GM20000 (cell line): ENCODE measurements around the gene CCM2.

Source experiments
- DNase-seq: peaks from one replicate; pipeline ENCODE4 v3.0.0; 2012; ENCODE audit warnings: low spot score
- TF ChIP-seq, protein P1 (sequence below): IDR thresholded peaks from 2 replicates; pipeline ENCODE4 v1.5.1; 2012; ENCODE audit warnings: mild to moderate bottlenecking, control low read depth; ENCODE audit errors: extremely low read depth, missing control alignments

CCM2 gene

GRCh38 chr7:44960011-44960580 lies 39.9 kb upstream of the CCM2 start:
- TF ChIP-seq, protein P1, sequence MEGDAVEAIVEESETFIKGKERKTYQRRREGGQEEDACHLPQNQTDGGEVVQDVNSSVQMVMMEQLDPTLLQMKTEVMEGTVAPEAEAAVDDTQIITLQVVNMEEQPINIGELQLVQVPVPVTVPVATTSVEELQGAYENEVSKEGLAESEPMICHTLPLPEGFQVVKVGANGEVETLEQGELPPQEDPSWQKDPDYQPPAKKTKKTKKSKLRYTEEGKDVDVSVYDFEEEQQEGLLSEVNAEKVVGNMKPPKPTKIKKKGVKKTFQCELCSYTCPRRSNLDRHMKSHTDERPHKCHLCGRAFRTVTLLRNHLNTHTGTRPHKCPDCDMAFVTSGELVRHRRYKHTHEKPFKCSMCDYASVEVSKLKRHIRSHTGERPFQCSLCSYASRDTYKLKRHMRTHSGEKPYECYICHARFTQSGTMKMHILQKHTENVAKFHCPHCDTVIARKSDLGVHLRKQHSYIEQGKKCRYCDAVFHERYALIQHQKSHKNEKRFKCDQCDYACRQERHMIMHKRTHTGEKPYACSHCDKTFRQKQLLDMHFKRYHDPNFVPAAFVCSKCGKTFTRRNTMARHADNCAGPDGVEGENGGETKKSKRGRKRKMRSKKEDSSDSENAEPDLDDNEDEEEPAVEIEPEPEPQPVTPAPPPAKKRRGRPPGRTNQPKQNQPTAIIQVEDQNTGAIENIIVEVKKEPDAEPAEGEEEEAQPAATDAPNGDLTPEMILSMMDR: no peak

GRCh38 chr7:44961844-44962482 lies 38.0 kb upstream of the CCM2 start:
- peak; percentile 54 for DNase-seq
- TF ChIP-seq, protein P1: no peak

More at GRCh38 chr7:44960011-44960580, 39.9 kb upstream of the CCM2 start:
- no peak for DNase-seq

GRCh38 chr7:44962483-44963251 lies 37.3 kb upstream of the CCM2 start:
- DNase-seq: peak; percentile 35
- TF ChIP-seq, protein P1: no peak

DNA sequence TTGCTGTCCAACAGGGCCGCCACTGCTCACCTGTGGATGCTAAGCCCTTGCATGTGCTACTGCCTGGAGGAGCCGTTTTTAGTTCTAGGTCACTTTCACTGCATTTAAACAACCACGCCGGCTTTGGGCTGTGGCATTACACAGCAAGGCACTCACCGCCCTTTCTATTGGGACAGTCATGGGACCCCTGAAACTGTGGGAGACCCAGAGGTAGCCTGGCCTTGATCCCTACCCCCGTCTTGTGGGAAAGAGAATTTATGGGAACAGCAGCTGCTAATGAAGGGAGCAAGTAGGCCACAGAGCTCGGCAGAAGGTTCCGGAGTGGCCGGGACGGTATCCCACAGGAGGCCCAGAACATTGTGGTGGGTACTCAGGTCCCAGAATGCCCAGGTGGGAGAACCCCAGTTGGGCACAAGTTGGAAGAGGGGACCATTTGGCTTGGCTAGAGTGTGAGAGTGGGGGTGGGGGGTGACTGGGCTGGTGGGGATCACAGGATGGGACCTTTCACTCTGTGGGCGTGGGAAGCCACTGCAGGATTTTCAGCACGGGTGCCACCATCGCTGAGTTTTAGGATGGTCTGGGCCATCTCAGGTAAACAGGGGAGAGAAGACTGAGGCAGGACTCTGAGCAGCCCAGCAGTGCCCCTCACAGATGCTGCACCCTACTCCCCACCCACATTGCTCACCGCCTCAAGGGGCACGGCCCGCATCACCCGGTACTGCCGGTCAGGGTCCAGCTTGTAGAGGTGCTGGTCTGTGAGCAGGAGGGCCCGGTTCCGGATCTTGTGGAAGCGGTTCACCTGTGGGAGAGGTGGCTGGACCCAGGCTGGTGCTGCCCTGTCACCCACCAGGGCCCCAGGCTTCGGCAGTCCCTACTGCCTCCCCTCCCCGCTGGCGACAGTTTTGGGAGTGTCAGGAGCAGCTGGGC lies 36.4 kb upstream of the CCM2 start:
- peak; percentile 29 for DNase-seq
- TF ChIP-seq, protein P1: no peak

DNA sequence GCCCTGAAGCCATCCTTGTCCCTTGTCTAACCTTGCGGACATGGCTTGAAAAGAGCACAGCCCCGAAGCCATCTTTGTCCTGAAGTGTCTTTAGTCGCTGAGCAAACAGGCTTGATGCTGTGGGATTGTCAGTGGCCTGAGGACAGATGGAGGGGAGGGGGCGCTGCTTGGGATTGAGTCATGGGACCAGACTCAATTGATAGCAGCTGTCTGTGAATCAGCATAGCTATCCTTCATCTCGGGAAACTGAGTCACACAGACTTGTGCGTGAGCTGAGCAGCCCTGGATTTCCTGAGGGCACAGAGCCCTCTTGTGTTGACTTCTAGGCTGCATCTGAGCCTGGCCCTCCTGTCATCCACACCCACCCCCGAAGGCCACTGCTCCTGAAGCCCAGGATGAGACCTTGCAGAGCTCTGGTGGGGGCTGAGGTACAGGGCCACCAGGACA lies 35.6 kb upstream of the CCM2 start:
- DNase-seq: peak; percentile 55
- TF ChIP-seq, protein P1: no peak

GRCh38 chr7:44964831-44965440 lies 35.1 kb upstream of the CCM2 start:
- TF ChIP-seq, protein P1: no peak

More at GRCh38 chr7:44964831-44965440, 35.1 kb upstream of the CCM2 start:
- DNase-seq: peak; percentile 25
